Mesendoderm (in vitro differentiated cells): Measurements from ENCODE around the gene FGD5.
"Not testable (repeated sequence)": the region's sequence is repeated elsewhere in the genome, so short reads cannot be mapped to it uniquely, and the experiment has no call there.

Experiments used
- DNase-seq: peaks from one replicate; pipeline ENCODE4 v3.0.0; 2013
- H2AK5ac ChIP-seq: 2 replicates; pipeline ENCODE4 v1.6.1; 2013; ENCODE audit warnings: low read length, inconsistent platforms
- H2BK120ac ChIP-seq: 2 replicates; pipeline ENCODE4 v1.6.1; 2013; ENCODE audit warnings: low read depth, mild to moderate bottlenecking, low read length, moderate library complexity, mixed read lengths
- H2BK15ac ChIP-seq: replicated peaks from 2 replicates; pipeline ENCODE4 v1.6.1; 2013; ENCODE audit warnings: low read depth, mild to moderate bottlenecking, moderate library complexity
- H2BK5ac ChIP-seq: 2 replicates; pipeline ENCODE4 v1.6.1; 2013; ENCODE audit warnings: low read length, inconsistent platforms
- H3K18ac ChIP-seq: 2 replicates; pipeline ENCODE4 v1.6.1; 2013; ENCODE audit warnings: mild to moderate bottlenecking, low read length, mixed read lengths
- H3K23ac ChIP-seq: one replicate; pipeline ENCODE4 v1.6.1; 2013; ENCODE audit warnings: low read length
- H3K27ac ChIP-seq: 2 replicates; pipeline ENCODE4 v1.5.1; 2013; ENCODE audit warnings: low read depth, mild to moderate bottlenecking, inconsistent platforms, low read length, moderate library complexity
- H3K27me3 ChIP-seq: 2 replicates; pipeline ENCODE4 v1.6.1; 2013; ENCODE audit warnings: low read length, control low read depth, mild to moderate bottlenecking, inconsistent platforms; ENCODE audit not compliant: insufficient read depth, poor library complexity
- H3K36me3 ChIP-seq: 2 replicates; pipeline ENCODE4 v1.6.1; 2013; ENCODE audit warnings: low read length, inconsistent platforms; ENCODE audit not compliant: control insufficient read depth, insufficient read depth
- H3K4ac ChIP-seq: one replicate; pipeline ENCODE4 v1.6.1; 2013; ENCODE audit warnings: low read depth, mild to moderate bottlenecking, low read length, moderate library complexity
- H3K4me1 ChIP-seq: 2 replicates; pipeline ENCODE4 v1.6.1; 2013; ENCODE audit warnings: low read depth, low read length, inconsistent platforms; ENCODE audit not compliant: control insufficient read depth
- H3K4me2 ChIP-seq: 2 replicates; pipeline ENCODE4 v1.6.1; 2013; ENCODE audit warnings: low read length
- H3K4me3 ChIP-seq: 2 replicates; pipeline ENCODE4 v1.5.1; 2013; ENCODE audit warnings: mild to moderate bottlenecking, low read length
- H3K56ac ChIP-seq: one replicate; pipeline ENCODE4 v1.6.1; 2013; ENCODE audit warnings: low read length
- H3K79me1 ChIP-seq: 2 replicates; pipeline ENCODE4 v1.6.1; 2013; ENCODE audit warnings: low read length, inconsistent platforms
- H3K79me2 ChIP-seq: 2 replicates; pipeline ENCODE4 v1.6.1; 2013; ENCODE audit warnings: mild to moderate bottlenecking, low read length; ENCODE audit not compliant: control insufficient read depth, insufficient read depth
- H3K9ac ChIP-seq: 2 replicates; pipeline ENCODE4 v1.6.1; 2013; ENCODE audit warnings: low read length, inconsistent platforms
- H4K5ac ChIP-seq: one replicate; pipeline ENCODE4 v1.6.1; 2013; ENCODE audit warnings: low read length
- H4K8ac ChIP-seq: one replicate; pipeline ENCODE4 v1.6.1; 2013; ENCODE audit warnings: low read depth, mild to moderate bottlenecking, control low read depth, low read length, moderate library complexity
- WGBS: extraction: QIAGEN DNeasy Blood & Tissue Kit; methylation state at CpG from one replicate; pipeline ENCODE4 v1.1.7; 2013; ENCODE audit warnings: low lambda C conversion rate, missing lambda C conversion rate; ENCODE audit not compliant: insufficient coverage; ENCODE audit errors: extremely low coverage; 5-methylcytosine and 5-hydroxymethylcytosine counted together

Gene FGD5

DNA sequence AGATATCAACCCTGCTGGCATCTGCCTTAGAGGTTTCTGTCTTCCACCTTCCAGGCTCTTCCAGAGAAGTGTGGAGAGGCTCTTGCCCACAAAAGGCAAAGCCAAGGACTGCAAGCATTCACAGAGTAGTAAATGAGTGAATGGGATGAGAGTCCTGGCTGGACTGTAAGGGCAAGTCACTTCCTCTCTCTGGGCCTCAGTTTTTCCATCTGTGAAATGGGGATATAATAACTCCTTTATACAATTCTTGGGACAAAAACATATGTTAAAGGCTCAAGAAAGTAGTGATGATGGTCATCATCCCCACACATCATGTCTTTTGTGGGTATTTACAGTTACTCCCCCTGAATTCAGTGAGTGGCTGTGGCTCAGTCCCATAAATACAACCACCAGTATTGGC lies 10.7 kb upstream of the FGD5 start:
- Histone ChIP-seq H3K4me3 (no peak overlapping the region), H3K36me3 (no peaks in the 10 kb centered on the region), H3K4me1 (no peaks in the 10 kb centered on the region), H3K56ac (no peak overlapping the region), H2BK5ac (no peak overlapping the region), H3K9ac (no peak overlapping the region), H3K79me2 (no peaks in the 10 kb centered on the region), H2BK15ac (no peak overlapping the region), H4K5ac (no peak overlapping the region), H3K4me2 (no peak overlapping the region), H3K4ac (no peak overlapping the region), H3K79me1 (no peaks in the 10 kb centered on the region), H3K27me3 (no peaks in the 10 kb centered on the region), H3K23ac (no peak overlapping the region), H3K27ac (no peak overlapping the region), H2BK120ac (no peak overlapping the region), H3K18ac (no peak overlapping the region), H4K8ac (no peak overlapping the region), H2AK5ac (no peak overlapping the region)
- no peak for DNase-seq

DNA sequence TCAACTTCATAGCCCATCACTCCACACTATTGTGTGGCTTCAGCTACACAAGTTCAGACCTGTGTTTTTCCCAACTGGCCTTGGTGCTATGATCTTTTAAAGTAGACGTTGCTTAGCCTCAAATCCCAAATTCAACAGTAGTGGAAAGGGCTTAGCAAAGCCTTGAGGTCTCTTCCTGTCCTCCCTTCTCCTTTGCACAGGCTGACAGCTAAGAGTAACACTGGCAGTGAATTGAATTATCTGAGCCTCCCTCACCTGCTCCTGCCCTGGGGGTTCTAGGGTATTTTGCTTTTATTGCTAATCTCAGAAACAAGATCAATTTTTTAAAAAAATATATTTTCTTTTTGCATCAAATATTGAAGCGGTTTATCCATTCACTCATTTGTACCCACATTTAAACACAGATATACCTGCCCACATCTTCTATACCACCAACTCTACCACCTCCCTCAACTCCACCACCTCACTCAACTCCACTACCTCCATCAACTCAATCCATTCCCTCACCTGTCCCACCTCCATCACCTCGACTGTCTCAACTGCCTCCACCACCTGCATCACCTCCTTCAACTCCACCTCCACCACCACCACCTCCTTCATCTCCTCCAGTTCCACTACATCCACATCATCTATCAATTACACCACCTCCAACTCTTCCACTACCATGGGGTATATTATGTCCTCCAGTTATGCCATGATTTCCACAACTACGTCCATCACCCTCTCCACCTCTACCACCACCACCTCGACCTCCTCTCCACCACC lies 10.1 kb upstream of the FGD5 start:
- H3K4me3 ChIP-seq = no peak overlapping the region

DNA sequence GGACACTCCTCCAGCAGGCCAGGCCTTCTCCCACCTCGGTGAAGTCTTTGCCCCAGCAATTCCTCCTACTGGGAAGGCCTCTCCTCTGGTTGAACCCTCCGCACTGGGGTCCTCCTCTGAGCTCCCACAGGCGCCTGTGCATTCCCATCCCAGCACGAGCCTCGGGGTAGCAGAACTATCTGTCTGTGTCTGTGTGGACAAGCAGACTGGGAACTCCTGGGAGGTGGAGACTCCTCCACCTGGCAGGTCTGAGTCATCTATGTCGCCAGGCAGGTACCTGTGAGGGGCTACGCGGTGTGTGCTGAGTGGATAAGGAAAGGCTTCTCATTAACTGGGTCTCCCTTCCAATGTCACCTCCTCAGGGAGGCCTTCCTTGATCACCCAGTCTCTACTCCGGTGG lies 9.2 kb upstream of the FGD5 start:
- H3K4me3 ChIP-seq, H3K36me3 ChIP-seq, H4K8ac ChIP-seq, H2BK15ac ChIP-seq, H3K4ac ChIP-seq, H3K18ac ChIP-seq, H3K23ac ChIP-seq, H4K5ac ChIP-seq, H3K4me1 ChIP-seq, H2AK5ac ChIP-seq, H3K9ac ChIP-seq, H3K79me1 ChIP-seq, H3K27me3 ChIP-seq, H3K27ac ChIP-seq, H2BK120ac ChIP-seq, H3K79me2 ChIP-seq, H2BK5ac ChIP-seq: not testable (repeated sequence)
- H3K4me2 ChIP-seq = peak overlapping the region; percentile 56
- WGBS = no CpG with 5 or more reads among the region's 9 CpGs
- peak overlapping the region; percentile 65 for H3K56ac ChIP-seq
- peak; percentile 53 for DNase-seq

More for the DNA sequence above, 10.1 kb upstream of the FGD5 start:
- Histone ChIP-seq H3K23ac (no peak overlapping the region), H3K4ac (no peak overlapping the region), H3K79me1 (no peaks in the 10 kb centered on the region), H3K9ac (no peak overlapping the region), H3K18ac (no peak overlapping the region), H3K56ac (no peak overlapping the region), H3K79me2 (no peaks in the 10 kb centered on the region), H2BK5ac (no peak overlapping the region), H3K4me1 (no peaks in the 10 kb centered on the region), H4K8ac (no peak overlapping the region), H2AK5ac (no peak overlapping the region), H2BK15ac (no peak overlapping the region), H4K5ac (no peak overlapping the region), H3K36me3 (no peaks in the 10 kb centered on the region), H3K27me3 (no peaks in the 10 kb centered on the region), H3K27ac (no peak overlapping the region), H2BK120ac (no peak overlapping the region), H3K4me2 (no peak overlapping the region)
- no peak for DNase-seq
- 100% methylated on average over 1 of the region's 5 CpGs for WGBS

DNA sequence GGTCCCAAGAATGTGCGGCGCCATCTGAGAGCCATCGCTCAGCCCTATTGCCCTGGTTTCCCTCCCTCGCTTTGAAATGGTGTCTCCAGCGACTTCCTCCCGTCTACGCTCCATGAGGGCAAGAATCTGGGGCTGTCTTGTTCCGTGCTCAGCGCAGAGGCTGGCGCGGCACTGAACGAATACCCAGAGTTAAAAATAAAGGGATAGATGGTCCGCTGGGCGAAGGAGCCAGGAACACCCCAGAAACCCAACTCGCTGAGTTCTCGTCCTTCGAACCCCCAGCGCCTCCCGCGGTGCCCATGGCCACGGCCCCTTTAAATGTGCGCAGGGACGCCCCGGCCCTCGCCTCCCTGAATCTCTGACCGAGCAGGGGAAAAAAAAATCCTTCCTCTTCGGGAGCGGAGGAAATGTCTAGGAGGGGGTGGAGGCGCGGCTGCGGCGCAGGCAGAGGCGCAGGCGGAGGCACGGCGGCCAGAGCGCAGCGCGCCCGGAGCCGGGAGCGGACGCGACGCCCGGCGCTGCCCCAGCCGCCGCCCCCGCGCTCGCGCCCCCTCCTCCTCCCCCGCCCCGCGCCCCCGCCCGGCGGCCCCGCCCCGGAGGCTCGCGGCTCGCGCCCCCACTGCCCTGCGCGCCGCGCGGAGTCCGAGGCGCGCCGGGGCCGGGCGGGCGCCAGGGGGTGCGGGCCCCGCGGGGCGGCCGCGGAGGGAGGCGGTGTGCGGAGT lies 8.5 kb upstream of the FGD5 start:
- Histone ChIP-seq H4K8ac (no peak overlapping the region), H3K27me3 (no peaks in the 10 kb centered on the region), H2BK5ac (no peak overlapping the region), H3K4me2 (peak overlapping the region; percentile 56), H3K27ac (no peak overlapping the region), H3K36me3 (no peaks in the 10 kb centered on the region), H3K79me2 (no peaks in the 10 kb centered on the region), H3K79me1 (no peaks in the 10 kb centered on the region), H3K23ac (no peak overlapping the region), H3K4me3 (peak overlapping the region; percentile 13), H3K4me1 (no peaks in the 10 kb centered on the region), H4K5ac (no peak overlapping the region), H2BK15ac (no peak overlapping the region), H2AK5ac (no peak overlapping the region), H3K56ac (peak overlapping the region; percentile 80), H3K18ac (peak overlapping the region; percentile 69), H2BK120ac (no peak overlapping the region), H3K4ac (peak overlapping the region; percentile 6), H3K9ac (peak overlapping the region; percentile 63)
- peak; percentile 59 for DNase-seq
- WGBS = no CpG with 5 or more reads among the region's 85 CpGs

DNA sequence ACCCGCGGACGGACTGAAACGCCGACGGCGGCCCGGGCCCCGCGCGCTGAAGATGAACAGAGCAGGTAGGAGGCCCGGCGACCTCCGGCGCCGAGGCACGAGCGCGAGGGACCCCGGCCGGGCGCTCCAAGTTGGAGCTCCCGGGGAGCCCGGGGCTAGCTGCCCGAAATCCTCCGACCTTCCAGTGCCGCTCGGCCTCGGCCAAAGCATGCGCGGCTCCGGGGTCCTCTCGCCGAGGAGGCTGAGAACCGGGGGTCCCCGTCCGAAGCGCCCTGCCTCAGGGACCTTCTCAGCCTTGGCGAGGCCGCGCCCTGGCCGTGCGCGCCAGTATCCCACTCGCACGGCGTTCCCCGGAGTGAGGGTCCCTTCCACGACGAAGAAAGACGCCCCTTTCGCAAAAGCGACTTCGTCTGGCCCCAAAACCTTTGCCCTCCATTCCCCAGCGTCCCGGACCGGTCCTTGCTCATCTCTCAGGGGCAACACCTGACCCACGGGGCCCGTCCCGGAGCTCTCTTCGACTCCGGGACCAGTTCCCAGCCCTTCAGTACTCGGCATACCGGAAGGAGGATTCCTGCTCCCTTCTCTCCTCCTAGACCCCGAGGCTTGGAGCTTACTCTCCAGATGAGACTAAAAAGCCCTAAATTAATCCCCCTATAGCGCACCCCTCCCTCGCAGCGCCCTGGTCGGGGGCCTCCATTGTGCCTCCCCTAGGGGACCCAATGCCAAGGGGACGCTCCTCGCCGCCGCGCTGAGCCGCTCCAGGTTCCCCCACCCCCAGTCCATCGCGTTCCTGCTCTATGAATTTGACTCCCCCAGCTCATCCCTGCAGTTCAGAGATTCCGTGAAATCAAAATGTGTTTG lies 7.7 kb upstream of the FGD5 start:
- Histone ChIP-seq H3K4me3 (peak overlapping the region; percentile 55), H3K36me3 (no peaks in the 10 kb centered on the region), H2AK5ac (no peak overlapping the region), H3K79me1 (no peaks in the 10 kb centered on the region), H2BK15ac (peak overlapping the region; percentile 0), H4K8ac (no peak overlapping the region), H3K4ac (peak overlapping the region; percentile 26), H3K9ac (peak overlapping the region; percentile 63), H3K4me2 (peak overlapping the region; percentile 94), H3K27ac (no peak overlapping the region), H3K18ac (peak overlapping the region; percentile 69), H2BK120ac (no peak overlapping the region), H3K56ac (peak overlapping the region; percentile 80), H3K79me2 (no peaks in the 10 kb centered on the region), H3K4me1 (no peaks in the 10 kb centered on the region), H2BK5ac (no peak overlapping the region), H3K27me3 (no peaks in the 10 kb centered on the region), H3K23ac (no peak overlapping the region), H4K5ac (no peak overlapping the region)
- peak; percentile 58 for DNase-seq
- no CpG with 5 or more reads among the region's 78 CpGs for WGBS
